Ramos (cell line): ENCODE results near the gene SLC25A45.

Experiments used
- in situ Hi-C: fragments of 300-500 bp; cut with MboI; formaldehyde crosslinking; loops from one replicate; pipeline ENCODE4 v1.14.3; 2022; ENCODE audit warnings: low sequenced_read_pairs; ENCODE audit not compliant: unreplicated experiment

The SLC25A45 gene

DNA sequence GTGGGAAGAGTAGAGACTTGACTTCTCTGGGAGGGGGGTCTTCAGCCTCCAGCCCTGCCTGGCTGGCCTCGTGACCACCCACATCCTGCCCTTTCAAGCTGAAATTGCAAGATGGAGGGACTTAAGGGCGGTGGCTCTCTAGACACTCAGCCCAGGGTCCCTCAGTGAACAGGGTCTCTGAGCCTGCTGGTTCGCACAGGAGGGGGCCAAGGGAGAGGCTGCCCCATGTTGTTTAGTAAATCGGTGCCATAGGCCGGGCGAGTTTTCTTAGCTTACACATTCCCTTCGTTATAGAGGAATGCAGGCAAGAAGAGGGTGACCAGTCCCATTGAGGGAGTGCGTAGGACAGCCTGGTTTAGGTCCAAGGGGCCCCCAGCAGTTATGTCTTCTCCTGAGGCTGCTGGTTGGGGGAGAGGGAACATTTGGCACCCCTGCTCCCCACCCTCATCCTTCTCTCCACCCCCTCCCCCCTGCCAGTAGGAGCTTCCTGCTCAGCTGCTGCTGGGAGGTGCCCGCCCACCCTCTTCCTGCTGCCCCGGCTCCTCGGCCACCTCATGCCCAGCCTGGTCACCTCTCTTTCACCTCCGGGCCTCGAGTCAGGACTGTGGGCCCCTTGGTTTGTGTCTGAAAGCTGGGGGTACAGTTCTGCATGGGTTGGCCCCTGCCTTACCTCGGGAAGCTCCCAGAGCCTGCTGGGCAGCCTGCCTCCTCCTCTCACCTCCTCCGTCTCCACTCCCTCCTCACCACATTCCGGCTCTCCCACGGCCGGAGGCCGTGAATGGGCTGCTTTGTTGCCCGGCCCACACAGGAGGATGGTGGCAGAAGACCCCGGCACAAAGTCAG, 7.9 kb upstream of the SLC25A45 start:
- in situ Hi-C loops: no loop called here

DNA sequence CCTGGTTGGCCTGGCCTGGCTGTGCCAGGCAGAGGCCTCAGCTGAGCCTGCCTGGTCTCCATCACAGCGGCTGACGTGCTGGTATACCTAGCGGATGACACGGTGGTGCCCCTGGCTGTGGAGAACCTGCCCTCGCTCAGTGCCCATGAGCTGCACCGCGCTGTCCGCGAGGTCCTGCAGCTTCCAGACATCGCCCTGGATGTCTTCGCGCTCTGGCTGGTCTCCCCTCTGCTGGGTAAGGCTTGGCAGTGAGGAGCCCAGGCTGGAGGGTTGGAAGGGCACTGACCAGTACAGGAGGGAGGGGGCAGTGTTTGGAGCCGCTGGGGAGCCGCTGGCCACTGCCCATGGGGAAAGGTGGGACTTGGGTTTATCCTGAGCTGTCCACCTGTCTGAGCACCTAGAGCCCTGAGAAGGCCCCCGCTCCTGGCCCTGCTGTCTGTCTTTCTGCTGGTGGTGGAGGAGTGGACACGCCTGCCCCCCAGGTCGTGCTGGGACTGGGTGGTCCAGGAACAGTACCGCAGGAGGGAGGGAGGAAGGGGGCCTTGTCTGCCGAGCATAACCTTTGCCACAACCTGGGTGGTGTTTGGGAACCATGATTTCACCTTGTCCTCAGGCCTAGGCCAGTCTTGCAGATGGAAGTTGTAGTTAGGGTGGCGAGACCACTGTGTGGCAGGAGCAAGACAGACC, 7.0 kb upstream of the SLC25A45 start:
- in situ Hi-C loops: no loop called here

- in situ Hi-C loops: no loop called here
These were observed 6.3 kb upstream of the SLC25A45 start for GRCh38 chr11:65388731-65389130.

DNA sequence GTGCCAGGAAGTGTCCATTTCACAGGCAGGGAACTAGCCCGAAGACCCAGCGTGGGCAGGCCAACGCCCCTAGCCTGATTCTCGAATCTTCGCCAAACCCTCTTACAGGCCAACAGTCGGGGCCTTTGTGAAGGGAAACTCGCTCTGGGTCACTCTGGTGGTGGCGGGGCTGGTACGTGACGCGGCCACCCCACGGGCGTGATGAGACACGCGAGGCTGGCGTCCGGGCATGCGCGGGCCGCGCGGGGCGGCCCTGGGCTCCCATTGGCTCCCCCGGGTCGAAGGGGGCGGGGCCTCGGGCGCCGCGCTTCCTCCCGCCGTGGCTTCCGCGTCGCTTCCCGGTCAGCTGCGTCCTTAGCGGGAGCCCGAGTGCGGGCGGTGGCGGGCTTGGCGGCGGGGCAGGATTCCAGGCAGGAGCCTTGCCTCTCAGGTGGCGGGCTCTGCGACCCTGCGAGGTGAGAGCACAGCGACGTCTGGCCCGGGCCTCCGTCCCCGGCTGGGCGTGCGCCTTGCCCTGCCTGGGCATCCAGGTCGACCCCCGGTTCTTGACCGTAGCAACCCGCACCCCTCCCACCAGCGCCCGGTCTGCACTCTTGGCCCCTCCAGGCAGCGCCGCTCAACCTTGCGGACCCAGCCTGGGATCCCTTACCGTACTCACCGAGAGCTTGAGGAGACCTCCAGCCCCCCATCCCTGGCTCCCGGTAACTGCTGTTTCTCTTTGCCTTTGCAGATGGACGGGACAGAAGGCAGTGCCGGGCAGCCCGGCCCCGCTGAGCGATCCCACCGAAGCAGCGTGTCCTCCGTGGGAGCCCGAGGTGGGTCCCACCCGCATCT, 4.1 kb upstream of the SLC25A45 start, which contains the start of gene FRMD8:
TSS of gene FRMD8 (plus strand) at position 331 of the 834 bp plus-strand sequence. CDS start at position 731, 400 bp downstream.
- in situ Hi-C loops: no loop called here

DNA sequence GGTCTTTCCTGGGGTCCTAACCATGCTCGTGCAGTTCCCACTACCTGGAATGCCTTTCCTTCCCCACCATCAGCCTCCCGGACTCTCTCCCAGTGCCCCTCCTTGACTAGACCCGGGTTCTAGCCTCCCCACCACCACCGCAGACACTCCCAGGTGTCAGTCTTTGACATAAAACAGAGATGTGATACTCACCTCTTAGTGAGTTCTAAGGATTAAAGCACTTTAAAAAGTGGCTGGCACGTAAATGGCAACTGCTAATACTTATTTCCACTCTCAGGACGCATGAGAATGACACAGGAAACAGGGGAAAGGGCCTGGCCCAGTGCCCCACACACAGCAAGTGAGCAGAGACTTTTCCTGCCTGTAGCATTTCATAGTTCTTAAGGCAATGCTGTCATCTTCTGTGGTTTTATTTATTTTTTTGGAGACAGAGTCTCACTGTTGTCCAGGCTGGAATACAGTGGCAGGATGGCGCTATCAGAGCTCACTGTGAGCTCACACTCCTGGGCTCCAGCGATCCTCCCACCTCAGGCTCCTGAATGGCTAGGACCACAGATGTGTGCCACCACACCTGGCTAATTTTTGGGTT, 1.9 kb upstream of the SLC25A45 start:
- in situ Hi-C loops: no loop called here

- in situ Hi-C loops: no loop called here
These were observed 1.3 kb upstream of the SLC25A45 start for GRCh38 chr11:65383778-65384177.

GRCh38 chr11:65382804-65383368, 440 bp upstream of the SLC25A45 start:
- in situ Hi-C loops: no loop called here

DNA sequence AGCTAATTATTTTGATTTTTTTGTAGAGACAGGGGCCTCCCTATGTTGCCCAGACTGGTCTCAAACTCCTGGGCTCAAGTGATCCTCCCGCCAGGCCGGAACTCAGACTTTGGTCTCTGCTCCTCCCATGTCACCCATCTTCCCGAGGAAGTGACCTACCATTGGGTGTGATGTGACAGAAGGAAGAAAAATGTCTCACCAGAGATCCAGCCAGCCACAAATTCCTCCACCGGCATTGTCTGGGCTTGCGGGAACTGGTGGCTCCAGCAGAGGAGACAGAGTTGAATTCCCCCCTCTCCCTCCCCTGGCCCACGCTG, 772 bp downstream of the SLC25A45 start:
- in situ Hi-C loops: no loop called here

DNA sequence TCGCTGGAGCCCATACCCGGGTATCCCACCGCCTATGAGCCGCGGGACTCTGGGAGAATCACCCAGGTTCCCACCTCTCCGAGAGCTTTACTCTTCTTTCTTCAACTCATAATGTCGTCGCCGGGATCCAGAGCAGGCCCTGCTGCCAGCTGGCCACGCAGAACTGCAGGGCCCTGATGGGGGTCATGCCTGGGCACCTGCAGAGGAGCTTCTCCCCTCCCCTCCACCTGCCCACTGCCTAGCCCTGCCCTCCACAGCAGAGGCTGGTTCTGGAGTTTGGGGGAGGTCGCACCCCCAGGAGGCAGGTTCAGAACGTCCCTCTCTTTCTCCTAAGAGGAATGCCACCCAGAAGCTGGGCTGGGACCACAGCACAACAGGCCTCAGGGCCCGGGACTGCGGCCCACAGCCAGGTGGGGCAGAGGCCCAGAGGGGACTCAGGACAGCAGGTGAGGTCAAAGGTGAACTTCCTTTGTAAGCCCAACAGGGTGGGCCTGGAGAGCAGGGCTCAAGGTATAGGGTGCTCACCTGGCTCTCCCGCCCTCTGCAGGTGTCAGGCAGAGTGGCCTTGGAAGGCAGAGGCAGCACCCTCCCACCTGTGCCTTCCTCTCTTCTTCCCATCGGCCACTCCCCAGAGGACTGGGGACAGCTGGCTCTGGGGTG, 1.9 kb downstream of the SLC25A45 start:
- in situ Hi-C loops: no loop called here

- in situ Hi-C loops: no loop called here
These were observed 2.6 kb downstream of the SLC25A45 start for GRCh38 chr11:65379698-65380459.

- in situ Hi-C loops: no loop called here
These were observed 3.4 kb downstream of the SLC25A45 start for GRCh38 chr11:65378928-65379638.

DNA sequence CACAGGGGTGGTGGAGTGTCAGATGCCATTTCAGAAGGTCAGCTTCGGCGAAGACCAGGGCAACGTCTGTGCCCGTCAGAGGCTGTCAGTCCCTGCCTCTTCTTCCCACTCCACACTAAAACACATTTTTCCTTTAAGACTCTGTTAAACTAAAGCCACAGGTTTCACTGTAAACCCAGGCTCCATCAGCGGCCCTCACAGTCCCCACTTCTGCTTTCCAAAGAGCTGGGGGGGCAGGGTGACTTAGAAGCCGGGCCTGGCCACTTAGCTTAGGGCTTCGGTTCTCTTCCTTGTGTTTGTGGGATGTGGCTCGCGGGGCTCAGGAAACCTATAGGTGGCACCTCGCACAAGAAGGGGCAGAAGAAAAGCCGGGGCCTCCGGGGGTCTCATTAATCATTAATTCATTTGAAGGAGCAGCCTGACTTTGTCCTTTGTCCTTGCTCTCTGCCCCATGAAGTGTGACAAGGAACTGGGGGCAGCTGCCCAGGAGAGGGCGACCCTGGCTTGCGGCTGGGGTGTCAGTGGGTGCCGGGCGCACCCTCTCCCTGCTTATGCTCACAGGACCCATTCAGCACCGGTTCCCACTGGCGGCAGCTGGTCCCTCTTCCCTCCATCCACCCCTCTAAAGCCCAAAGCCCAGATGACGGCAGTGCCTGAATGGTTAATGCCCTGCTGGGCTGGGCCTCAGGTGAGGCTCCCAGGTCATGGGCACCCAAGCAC, 4.1 kb downstream of the SLC25A45 start:
- in situ Hi-C loops: no loop called here

- in situ Hi-C loops: no loop called here
These were observed 4.7 kb downstream of the SLC25A45 start for GRCh38 chr11:65377777-65378176.

- in situ Hi-C loops: no loop called here
These were observed 5.4 kb downstream of the SLC25A45 start for GRCh38 chr11:65377036-65377435.

GRCh38 chr11:65376138-65376713, 6.2 kb downstream of the SLC25A45 start:
- in situ Hi-C loops: no loop called here

DNA sequence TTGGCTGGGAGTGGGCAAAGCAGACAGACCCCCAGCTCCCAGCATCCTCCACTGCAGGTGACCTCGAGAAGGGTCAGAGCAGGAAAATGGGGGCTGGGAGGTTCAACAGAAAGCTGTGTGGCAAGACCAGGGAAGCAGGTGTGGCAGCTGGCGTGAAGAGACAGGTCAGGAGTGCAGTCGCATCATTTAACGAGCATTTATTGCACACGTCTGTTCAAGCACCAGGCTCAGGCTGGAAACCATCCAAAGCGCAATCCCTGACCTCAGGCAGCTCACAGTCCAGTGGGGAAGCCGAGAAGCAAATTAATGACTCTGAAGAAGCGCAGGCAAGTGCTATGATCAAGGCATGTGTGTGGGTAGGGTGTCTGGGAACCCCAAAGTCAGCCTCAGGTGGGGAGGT, 7.4 kb downstream of the SLC25A45 start:
- in situ Hi-C loops: no loop called here

DNA sequence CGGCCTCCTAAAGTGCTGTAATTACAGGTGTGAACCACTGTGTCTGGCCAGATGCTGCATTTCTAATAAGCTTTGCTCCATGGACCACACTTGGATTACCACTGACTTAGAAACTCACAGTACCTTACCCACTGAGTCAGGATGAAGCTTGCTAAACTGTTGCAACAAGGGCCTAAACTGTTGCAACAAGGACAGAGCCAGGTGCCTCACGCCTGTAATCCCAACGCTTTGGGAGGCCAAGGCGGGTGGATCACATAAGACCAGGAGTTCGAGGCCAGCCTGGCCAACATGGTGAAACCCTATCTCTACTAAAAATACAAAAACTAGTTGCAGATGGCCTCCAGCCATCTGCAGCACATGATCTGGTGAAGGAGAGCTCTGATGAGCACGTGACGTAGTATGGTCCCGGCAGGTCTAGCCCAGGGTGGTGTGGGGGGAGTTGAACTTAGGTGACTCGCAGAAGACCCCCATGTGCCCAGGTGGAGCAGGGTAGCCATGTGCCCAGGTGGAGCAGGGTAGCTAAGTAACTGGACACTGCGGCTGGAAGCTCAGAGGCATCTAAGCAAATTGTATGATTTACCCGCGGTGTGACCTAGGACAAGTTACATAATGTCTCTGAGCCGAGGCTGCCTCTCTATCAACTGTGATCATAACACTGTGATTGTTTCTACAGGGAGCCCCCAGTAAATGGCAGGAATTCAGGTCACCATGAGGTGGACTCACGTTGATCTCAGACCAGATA, 8.4 kb downstream of the SLC25A45 start:
- in situ Hi-C loops: loop anchor here (5.0 kb wide), 1 partner anchor 138 kb away; no protein-coding TSS in a partner anchor
